Brain microvascular endothelial cell (primary cell): ENCODE results near the gene NELL2.

Experiments
- DNase-seq: peaks from one replicate; pipeline ENCODE4 v3.0.0-alpha.2; 2020
- H3K27ac ChIP-seq: fragments of 250-450 bp; sonication (Bioruptor Pico); 2 replicates; pipeline ENCODE4 v1.5.1; 2020; ENCODE audit warnings: mild to moderate bottlenecking, moderate library complexity
- H3K27me3 ChIP-seq: fragments of 250-450 bp; sonication (Bioruptor Pico); replicated peaks from 2 replicates; pipeline ENCODE4 v1.5.1; 2020; ENCODE audit warnings: mild to moderate bottlenecking
- H3K36me3 ChIP-seq: fragments of 250-450 bp; sonication (Bioruptor Pico); replicated peaks from 2 replicates; pipeline ENCODE4 v1.5.1; 2020; ENCODE audit warnings: mild to moderate bottlenecking
- H3K4me3 ChIP-seq: 2 replicates; pipeline ENCODE4 v1.5.1; 2011; ENCODE audit warnings: low read depth, mild to moderate bottlenecking, control low read depth, low read length, moderate library complexity
- in situ Hi-C: cut with HindIII; loops from 2 replicates; pipeline ENCODE4 v1.10.0; 2017; ENCODE audit warnings: low sequenced_read_pairs, low pct_ligation_motif_present
- TF ChIP-seq, protein P1 (sequence below): IDR thresholded peaks from 2 replicates; pipeline ENCODE4 v1.5.1; 2011; ENCODE audit warnings: low read depth, mild to moderate bottlenecking, moderate library complexity, low read length, control low read depth, inconsistent platforms; ENCODE audit errors: missing control alignments

Gene NELL2

DNA sequence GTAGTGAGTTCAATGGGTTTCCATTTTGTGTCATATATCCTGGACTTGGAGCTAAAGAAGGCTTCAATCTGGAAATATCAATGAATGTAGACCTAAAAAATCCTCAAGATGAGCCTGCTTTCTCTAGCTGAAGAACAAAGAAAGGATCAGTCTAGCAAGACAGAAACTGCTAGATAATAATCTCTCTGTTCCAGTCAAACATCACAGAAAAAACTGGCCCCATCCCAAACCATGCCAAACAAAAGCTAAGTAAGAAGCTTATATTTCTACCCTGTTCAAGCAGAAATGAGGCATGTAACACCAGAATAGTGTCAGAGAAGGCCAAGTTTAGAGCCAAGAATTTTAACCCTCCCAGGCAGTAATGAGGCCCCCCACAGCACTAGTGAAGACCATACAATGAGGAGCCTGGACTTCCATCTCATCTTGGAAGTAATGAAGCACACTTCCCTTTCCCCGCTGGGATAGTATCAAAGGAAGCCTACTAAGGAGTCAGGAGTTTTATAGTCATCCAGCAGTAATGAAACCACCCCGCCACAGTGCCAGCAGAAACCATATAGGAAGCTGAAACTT, 95.8 kb downstream of the NELL2 start:
- H3K27ac ChIP-seq, result no peak overlapping the region
- no peaks in the 10 kb centered on the region for H3K27me3 ChIP-seq
- no peak for DNase-seq
- H3K4me3 ChIP-seq, result no peak overlapping the region
- no peaks in the 10 kb centered on the region for H3K36me3 ChIP-seq
- in situ Hi-C loops, result no loop called here
- TF ChIP-seq, protein P1, sequence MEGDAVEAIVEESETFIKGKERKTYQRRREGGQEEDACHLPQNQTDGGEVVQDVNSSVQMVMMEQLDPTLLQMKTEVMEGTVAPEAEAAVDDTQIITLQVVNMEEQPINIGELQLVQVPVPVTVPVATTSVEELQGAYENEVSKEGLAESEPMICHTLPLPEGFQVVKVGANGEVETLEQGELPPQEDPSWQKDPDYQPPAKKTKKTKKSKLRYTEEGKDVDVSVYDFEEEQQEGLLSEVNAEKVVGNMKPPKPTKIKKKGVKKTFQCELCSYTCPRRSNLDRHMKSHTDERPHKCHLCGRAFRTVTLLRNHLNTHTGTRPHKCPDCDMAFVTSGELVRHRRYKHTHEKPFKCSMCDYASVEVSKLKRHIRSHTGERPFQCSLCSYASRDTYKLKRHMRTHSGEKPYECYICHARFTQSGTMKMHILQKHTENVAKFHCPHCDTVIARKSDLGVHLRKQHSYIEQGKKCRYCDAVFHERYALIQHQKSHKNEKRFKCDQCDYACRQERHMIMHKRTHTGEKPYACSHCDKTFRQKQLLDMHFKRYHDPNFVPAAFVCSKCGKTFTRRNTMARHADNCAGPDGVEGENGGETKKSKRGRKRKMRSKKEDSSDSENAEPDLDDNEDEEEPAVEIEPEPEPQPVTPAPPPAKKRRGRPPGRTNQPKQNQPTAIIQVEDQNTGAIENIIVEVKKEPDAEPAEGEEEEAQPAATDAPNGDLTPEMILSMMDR, result no peak

DNA sequence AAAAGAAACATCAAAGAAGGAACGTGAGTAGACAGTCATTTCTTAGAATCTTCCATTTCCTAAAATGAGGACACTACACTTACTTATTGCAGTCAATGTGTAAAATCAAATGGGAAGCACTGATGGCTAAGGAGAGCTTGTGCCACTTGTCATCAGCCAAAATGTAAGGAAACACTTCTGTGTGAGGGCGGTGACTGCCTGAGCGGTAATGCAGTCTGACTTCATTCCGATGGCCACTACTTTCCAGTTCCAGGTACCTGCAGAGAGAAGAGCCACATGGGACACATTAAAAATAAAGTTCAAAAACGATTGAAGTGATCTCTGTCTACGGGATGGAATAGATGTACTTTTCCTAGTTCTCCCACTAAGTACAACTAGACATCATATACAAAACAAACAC, 96.3 kb downstream of the NELL2 start:
- in situ Hi-C loops, result no loop called here
- no peak overlapping the region for H3K4me3 ChIP-seq

DNA sequence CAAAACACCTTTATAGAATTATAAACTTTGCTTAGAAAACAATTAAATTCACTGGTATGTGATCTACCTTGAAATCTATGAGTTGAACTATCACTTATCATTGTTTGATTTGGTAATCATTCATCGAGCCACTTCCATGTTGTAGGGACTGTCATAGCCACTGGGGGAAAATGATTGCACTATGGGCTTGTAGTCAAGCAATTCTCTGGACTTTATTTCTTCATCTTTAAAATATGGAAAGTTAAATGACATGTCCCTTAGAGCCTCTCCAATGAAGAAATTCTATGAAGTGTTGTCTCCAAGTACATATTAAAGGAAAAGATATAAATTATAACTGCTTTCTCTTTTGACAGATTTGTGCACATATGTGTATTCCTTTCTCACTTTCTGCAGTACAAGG, 97.3 kb downstream of the NELL2 start:
- in situ Hi-C loops, result no loop called here
- Histone ChIP-seq H3K36me3 (no peaks in the 10 kb centered on the region), H3K27ac (no peak overlapping the region), H3K4me3 (no peak overlapping the region), H3K27me3 (no peaks in the 10 kb centered on the region)
- TF ChIP-seq, protein P1, result no peak
- no peak for DNase-seq

More for the DNA sequence above, 96.3 kb downstream of the NELL2 start:
- TF ChIP-seq, protein P1, result no peak
- Histone ChIP-seq H3K27me3 (no peaks in the 10 kb centered on the region), H3K36me3 (no peaks in the 10 kb centered on the region), H3K27ac (no peak overlapping the region)
- DNase-seq, result no peak

DNA sequence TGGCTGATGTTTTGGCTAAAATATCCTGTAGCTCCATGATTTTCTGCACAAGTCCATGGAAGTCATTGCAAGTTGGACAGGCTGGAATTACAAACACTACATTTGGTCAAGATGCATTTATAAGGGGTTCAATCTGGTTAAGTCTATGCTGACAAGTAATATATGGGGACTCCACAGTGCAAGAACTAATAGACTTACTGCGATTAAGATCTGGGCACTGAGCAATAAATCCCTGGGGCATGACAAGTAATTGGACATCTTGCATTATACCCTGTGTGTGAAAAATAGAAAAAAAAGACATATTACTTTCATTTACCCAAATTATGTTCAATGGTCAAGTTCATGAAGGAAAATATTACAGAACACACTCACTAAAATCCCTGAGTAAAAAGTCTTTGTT, 99.1 kb downstream of the NELL2 start:
- in situ Hi-C loops, result no loop called here
- TF ChIP-seq, protein P1, result no peak
- no peak for DNase-seq
- H3K27me3 ChIP-seq, result no peaks in the 10 kb centered on the region
- no peaks in the 10 kb centered on the region for H3K36me3 ChIP-seq
- H3K27ac ChIP-seq, result no peak overlapping the region
- no peak overlapping the region for H3K4me3 ChIP-seq

DNA sequence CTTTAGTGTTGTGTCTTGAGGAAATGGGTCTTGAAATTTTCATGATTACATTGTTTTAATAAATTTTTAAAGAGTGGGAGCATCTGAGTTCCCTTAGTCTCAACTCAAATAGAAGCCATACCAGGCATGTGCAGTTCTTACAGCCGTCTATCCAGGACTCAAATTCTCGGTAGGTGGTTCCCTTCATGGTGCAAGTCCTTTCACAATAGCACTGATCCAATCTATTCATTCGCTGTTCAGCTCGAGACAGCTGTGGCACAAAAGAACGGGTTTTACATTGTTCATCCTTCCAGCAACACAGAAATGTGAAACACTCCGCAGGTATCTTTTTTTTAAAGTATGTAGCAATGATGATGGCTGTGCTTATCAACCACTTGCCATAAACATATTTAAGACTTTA, 100.2 kb downstream of the NELL2 start:
- no peak for DNase-seq
- TF ChIP-seq, protein P1, result no peak
- in situ Hi-C loops, result no loop called here
- H3K27ac ChIP-seq, result no peak overlapping the region
- H3K36me3 ChIP-seq, result no peaks in the 10 kb centered on the region
- no peak overlapping the region for H3K4me3 ChIP-seq
- no peaks in the 10 kb centered on the region for H3K27me3 ChIP-seq

DNA sequence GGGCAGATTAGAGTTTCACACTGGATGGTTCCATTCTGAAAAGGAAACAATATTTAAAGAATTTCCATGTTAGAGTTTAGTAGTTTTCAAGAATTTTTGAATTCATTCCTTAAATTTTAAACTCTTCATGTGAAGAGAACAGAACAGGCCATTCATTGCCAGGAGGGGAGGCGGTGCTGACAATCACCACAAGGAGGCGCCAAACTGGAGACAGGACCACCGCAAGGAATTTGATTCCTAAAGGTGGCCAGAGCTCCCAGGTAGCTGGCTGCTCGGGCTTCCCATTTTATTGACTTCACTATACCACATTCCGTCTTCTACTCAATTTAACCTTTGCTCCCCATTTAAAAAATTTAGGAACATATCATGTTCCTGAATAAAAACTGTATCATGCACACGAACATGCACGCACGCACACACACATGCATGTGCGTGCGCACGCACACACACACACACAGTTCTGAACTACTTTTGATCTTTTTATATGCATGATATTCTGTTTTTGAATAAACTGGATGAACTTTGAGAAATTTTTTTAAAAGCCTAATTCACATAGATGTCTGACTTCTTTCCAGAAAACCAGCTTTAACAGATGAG, 101.2 kb downstream of the NELL2 start:
- in situ Hi-C loops, result no loop called here
- no peak overlapping the region for H3K27ac ChIP-seq
- TF ChIP-seq, protein P1, result peak; percentile 79
- DNase-seq, result no peak
- no peaks in the 10 kb centered on the region for H3K27me3 ChIP-seq
- no peaks in the 10 kb centered on the region for H3K36me3 ChIP-seq
- H3K4me3 ChIP-seq, result no peak overlapping the region
